ENCODE measurements around the gene PRRT2.

Gene PRRT2

DNA sequence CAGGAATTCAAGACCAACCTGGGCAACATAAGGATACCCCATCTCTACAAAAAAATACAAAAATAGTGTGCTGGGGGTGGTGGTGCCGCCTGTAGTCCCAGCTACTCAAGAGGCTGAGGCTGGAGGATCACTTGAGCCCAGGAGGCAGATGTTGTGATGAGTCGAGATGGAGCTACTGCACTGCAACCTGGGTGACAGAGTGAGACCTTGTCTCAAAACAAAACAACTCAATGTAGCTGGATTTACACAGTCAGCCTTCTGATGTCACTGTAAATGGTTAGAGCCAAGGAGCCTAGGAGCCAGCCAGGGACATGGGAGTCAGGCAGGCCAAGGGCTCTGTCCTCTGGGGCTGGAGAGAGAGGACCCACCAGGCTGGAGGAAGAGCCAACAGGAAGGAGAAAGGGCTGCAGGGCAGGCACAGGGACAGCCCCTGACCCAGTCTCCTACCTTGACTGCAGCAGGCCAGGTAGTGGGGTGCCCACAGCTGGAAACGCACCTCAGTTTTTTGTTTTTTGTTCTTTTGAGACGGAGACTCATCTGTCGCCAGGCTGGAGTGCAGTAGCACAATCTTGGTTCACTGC, 42.6 kb downstream of the PRRT2 start:
- no peak overlapping the region for H3K4me3 ChIP-seq (replicated peaks; ENCODE audit: low read depth, low read length)
- no peak for DNase-seq (ENCODE audit: extremely low read depth, low read depth)
- TF ChIP-seq, protein P1, sequence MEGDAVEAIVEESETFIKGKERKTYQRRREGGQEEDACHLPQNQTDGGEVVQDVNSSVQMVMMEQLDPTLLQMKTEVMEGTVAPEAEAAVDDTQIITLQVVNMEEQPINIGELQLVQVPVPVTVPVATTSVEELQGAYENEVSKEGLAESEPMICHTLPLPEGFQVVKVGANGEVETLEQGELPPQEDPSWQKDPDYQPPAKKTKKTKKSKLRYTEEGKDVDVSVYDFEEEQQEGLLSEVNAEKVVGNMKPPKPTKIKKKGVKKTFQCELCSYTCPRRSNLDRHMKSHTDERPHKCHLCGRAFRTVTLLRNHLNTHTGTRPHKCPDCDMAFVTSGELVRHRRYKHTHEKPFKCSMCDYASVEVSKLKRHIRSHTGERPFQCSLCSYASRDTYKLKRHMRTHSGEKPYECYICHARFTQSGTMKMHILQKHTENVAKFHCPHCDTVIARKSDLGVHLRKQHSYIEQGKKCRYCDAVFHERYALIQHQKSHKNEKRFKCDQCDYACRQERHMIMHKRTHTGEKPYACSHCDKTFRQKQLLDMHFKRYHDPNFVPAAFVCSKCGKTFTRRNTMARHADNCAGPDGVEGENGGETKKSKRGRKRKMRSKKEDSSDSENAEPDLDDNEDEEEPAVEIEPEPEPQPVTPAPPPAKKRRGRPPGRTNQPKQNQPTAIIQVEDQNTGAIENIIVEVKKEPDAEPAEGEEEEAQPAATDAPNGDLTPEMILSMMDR (IDR thresholded peaks at IDR 0.05; ENCODE audit: low read depth, low read length, missing control alignments): no peak

DNA sequence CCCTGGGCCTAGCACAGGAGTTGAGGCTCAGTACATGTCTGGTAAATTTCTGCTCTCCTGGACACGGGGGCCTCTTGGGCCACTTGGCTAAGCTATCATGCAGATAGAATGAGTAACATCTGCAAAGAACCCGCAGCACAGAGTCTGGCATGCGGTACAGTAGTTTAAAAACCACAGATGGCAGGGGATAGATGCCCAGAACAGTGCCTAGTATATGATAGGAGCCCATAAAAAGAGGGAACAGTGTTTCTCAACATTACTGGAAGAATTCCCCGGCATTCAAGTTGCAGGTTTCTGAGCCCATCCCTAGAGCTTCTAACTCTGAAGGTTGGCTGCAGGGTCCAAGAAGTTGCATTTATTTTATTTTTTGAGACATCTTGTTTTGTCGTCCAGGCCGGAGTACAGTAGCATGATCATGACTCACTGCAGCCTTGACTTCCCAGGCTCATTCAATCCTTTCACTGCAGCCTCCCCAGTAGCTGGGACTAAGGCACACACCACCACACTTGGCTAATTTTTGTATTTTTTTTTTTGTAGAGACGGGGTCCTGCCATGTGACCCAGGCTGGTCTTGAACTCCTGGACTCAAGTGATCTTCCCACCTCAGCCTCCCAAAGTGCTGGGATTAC, 45.3 kb downstream of the PRRT2 start:
- H3K4me3 ChIP-seq (replicated peaks; ENCODE audit: low read depth, low read length): no peak overlapping the region
- peak; percentile 19 for DNase-seq (ENCODE audit: extremely low read depth, low read depth)
- TF ChIP-seq, protein P1 (IDR thresholded peaks at IDR 0.05; ENCODE audit: low read depth, low read length, missing control alignments): no peak

DNA sequence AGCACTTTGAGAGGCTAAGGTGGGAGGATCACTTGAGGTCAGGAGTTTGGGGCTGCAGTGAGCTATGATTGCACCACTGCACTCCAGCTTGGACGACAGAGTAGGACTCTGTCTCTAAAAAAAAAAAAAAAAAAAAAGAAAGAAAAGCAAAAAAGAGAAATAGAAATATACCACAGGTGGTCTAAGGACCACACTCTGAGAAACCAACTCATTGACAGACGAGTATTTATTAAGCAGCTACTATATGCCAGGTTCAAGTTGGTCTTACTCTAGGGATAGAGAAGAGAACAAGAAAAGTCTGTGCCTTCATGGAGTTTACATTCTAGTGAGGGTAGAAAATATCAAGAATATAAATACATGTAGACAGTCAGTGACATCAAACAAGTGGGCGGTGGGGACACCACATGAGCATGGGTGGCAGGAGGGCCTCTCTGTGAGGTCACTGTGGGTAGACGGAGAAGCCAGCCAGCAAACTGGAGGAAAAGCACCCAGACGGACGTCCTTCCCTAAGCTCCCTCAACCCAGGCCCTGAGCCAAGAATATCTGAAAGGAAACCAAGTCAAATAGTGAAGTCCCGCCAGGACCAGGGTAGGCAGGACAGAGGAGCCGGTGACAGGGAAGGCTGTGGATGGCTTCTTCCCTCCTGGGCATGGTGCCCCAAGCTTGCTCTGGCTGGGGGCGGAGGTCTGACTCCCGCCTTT, 46.3 kb downstream of the PRRT2 start:
- TF ChIP-seq, protein P1 (IDR thresholded peaks at IDR 0.05; ENCODE audit: low read depth, low read length, missing control alignments): no peak
- no peak for DNase-seq (ENCODE audit: extremely low read depth, low read depth)
- H3K4me3 ChIP-seq (replicated peaks; ENCODE audit: low read depth, low read length): no peak overlapping the region

DNA sequence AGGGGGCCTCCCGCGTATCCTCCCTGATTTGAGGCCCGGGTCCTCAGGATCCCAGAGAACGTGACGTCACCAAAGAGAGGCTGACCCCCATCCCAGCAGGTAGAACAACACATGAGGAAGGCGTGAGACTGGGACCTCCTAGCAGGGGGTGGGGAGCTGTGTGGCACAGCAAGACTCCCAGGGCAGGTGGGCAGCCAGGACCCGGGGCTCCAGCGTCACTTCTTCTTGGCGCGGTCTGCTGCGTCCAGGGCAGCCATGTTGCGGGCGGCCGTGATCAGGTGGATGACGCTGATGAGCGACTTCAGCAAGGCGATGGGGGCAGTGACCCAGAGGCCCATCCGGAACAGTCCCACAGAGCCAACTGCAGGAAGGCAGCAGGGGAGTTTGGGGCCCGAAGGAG, 47.0 kb downstream of the PRRT2 start:
- DNase-seq (ENCODE audit: extremely low read depth, low read depth): no peak

DNA sequence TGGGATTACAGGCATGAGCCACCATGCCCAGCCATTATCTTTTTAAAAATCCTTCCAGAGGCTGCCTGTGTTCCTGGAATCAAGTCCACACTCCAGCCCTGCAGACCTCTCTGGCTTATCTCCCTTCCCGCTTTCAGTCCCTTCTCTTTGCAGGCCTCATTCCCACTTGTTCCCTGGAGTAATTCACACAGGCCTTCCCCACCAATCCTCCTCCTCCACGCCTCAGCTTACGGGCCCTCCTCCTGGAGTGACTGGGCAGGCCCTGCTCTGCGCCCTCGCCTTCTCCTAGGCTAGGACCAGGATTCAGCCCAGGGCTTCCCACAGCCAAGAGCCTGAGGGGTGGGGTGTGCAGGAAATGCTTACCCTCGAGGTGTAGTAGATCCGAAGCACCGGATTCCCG, 48.2 kb downstream of the PRRT2 start:
- no peak overlapping the region for H3K4me3 ChIP-seq (replicated peaks; ENCODE audit: low read depth, low read length)
- TF ChIP-seq, protein P1 (IDR thresholded peaks at IDR 0.05; ENCODE audit: low read depth, low read length, missing control alignments): no peak
- DNase-seq (ENCODE audit: extremely low read depth, low read depth): no peak

More for the DNA sequence above, 47.0 kb downstream of the PRRT2 start:
- TF ChIP-seq, protein P1 (IDR thresholded peaks at IDR 0.05; ENCODE audit: low read depth, low read length, missing control alignments): no peak
- no peak overlapping the region for H3K4me3 ChIP-seq (replicated peaks; ENCODE audit: low read depth, low read length)

DNA sequence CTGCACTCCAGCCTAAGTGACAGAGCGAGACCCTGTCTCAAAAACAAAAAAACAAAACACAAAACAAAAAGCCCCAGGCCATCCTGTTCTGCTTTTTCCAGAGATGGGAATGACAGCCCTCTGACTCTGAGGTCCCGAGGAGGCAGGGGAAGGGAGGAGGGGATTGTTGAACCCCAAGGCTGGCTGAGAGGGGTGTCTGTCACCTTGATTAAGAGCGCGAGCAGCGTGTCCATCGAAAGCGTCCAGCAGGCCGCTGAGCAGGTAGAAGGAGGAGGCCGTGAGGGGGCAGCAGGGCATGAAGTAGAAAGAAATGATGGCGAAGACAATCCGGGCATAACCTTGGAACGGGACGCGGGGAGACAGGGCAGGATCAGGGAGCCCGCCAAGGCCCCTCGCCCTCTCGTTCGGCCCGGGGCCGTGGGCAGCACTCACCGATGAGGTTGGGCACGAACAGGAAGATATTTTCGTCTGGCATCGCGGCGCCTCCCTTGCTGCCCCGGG, 50.4 kb downstream of the PRRT2 start:
- H3K4me3 ChIP-seq (replicated peaks; ENCODE audit: low read depth, low read length): peak overlapping the region; percentile 87
- TF ChIP-seq, protein P1 (IDR thresholded peaks at IDR 0.05; ENCODE audit: low read depth, low read length, missing control alignments): no peak
- no peak for DNase-seq (ENCODE audit: extremely low read depth, low read depth)

Measured in HFF-Myc (cell line).